Fibroblast of lung (primary cell): ENCODE measurements around the gene LDLRAD3. TPM values are rescaled to one million over a fixed set of nuclear protein-coding genes. Genes with fewer than 3 reads are reported as not detected.

Experiments used
- DNase-seq, 2 donors: peaks; one replicate each; pipeline versions ENCODE4 v3.0.0 to v3.0.0-alpha.2; 2010; ENCODE audit warnings: low read depth in 2 of 2
- H2AFZ ChIP-seq: 2 replicates; pipeline ENCODE4 v1.5.1; 2012; ENCODE audit warnings: low read length, control low read depth, inconsistent platforms
- H3K27ac ChIP-seq: 2 replicates; pipeline ENCODE4 v1.5.1; 2011; ENCODE audit warnings: low read length, control low read depth; ENCODE audit not compliant: insufficient read depth
- H3K27me3 ChIP-seq: 2 replicates; pipeline ENCODE4 v1.5.1; 2011; ENCODE audit warnings: mild to moderate bottlenecking, low read length; ENCODE audit not compliant: control insufficient read depth, insufficient read depth
- H3K36me3 ChIP-seq: 2 replicates; pipeline ENCODE4 v1.5.1; 2011; ENCODE audit warnings: low read length; ENCODE audit not compliant: control insufficient read depth, insufficient read depth
- H3K4me1 ChIP-seq: 2 replicates; pipeline ENCODE4 v1.5.1; 2011; ENCODE audit warnings: low read length; ENCODE audit not compliant: control insufficient read depth, insufficient read depth; ENCODE audit errors: extremely low read depth
- H3K4me2 ChIP-seq: 2 replicates; pipeline ENCODE4 v1.5.1; 2011; ENCODE audit warnings: low read length, control low read depth; ENCODE audit not compliant: insufficient read depth; ENCODE audit errors: extremely low read depth
- H3K4me3 ChIP-seq, 4 experiments: fragments of 200-600 bp in 1 of 4; sonication (generic) in 1 of 4; replicated peaks in 1 of 4; 2 replicates each; pipeline ENCODE4 v1.5.1; 2011 to 2016; ENCODE audit warnings: low read length in 4 of 4, low read depth in 3 of 4, mild to moderate bottlenecking in 3 of 4, control low read depth in 2 of 4, inconsistent platforms in 1 of 4, mixed read lengths in 1 of 4; ENCODE audit not compliant: insufficient read depth in 1 of 4; ENCODE audit errors: control extremely low read depth in 1 of 4
- H3K79me2 ChIP-seq: 2 replicates; pipeline ENCODE4 v1.5.1; 2012; ENCODE audit warnings: mild to moderate bottlenecking, low read length, inconsistent platforms; ENCODE audit not compliant: control insufficient read depth, insufficient read depth
- H3K9ac ChIP-seq: 2 replicates; pipeline ENCODE4 v1.5.1; 2011; ENCODE audit warnings: mild to moderate bottlenecking, low read length, control low read depth; ENCODE audit not compliant: insufficient read depth
- H3K9me3 ChIP-seq: 2 replicates; pipeline ENCODE4 v1.5.1; 2012; ENCODE audit warnings: low read depth, low read length; ENCODE audit not compliant: control insufficient read depth, insufficient read depth
- H4K20me1 ChIP-seq: 2 replicates; pipeline ENCODE4 v1.5.1; 2011; ENCODE audit warnings: low read length; ENCODE audit not compliant: control insufficient read depth, insufficient read depth; ENCODE audit errors: extremely low read depth
- CTCF ChIP-seq, 2 donors: IDR thresholded peaks in 1 of 2; conservative IDR thresholded peaks in 1 of 2; 1 replicate in 1 of 2; 2 replicates in 1 of 2; pipeline ENCODE4 v1.5.1; 2011 to 2012; ENCODE audit warnings: low read length in 2 of 2, control low read depth in 1 of 2, inconsistent platforms in 1 of 2, low read depth in 1 of 2, mild to moderate bottlenecking in 1 of 2
- EZH2 ChIP-seq: IDR thresholded peaks from 2 replicates; pipeline ENCODE4 v1.5.1; 2012; ENCODE audit warnings: low read length, control low read depth, mild to moderate bottlenecking; ENCODE audit errors: missing control alignments
- polyA plus RNA-seq, 2 donors: library from polyadenylated mRNA; depleted of rRNA in 1 of 2; stranded (reverse) in 1 of 2; unstranded in 1 of 2; fragments of >200 nt; gene quantifications; 2 replicates each; pipeline ENCODE4 v1.2.1, GENCODE V29; 2011 to 2012; ENCODE audit warnings: missing spikeins in 1 of 2
- total RNA-seq: library from RNA; depleted of rRNA; stranded (reverse); fragments of >200 nt; gene quantifications from 2 replicates; pipeline ENCODE4 v1.2.1, GENCODE V29; 2014

Gene LDLRAD3
- total and polyA plus RNA-seq, 2 donors (not counting 1 experiment from before 2014, with no cell fraction given): 3.8 to 7.8 TPM

DNA sequence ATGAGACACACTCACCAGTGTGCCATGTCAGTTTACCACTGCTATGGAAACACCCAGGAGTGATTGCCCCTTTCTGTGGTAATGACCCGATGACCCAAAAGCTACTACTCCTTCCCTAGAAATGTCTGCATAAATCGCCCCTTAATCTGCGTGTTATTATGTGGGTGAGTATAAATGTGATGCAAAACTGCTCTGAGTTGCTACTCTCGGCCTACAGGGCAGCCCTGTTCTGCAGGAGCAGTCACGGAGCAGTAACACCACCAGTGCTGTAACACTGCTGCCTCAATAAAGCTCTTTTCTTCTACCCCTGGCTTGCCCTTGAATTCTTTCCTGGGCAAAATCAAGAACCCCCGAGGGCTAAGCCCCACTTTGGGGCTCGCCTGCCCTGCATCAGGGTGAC lies 9.6 kb upstream of the LDLRAD3 start:
- DNase-seq: no peak
- H3K9ac ChIP-seq: no peak overlapping the region
- no peak for TF ChIP-seq EZH2
- TF ChIP-seq CTCF (conservative IDR thresholded peaks at IDR 0.05 in 1 of 2, IDR thresholded peaks at IDR 0.05 in 1 of 2; ENCODE audit: low read depth in 1 of 2, low read length in 2 of 2): no peak

DNA sequence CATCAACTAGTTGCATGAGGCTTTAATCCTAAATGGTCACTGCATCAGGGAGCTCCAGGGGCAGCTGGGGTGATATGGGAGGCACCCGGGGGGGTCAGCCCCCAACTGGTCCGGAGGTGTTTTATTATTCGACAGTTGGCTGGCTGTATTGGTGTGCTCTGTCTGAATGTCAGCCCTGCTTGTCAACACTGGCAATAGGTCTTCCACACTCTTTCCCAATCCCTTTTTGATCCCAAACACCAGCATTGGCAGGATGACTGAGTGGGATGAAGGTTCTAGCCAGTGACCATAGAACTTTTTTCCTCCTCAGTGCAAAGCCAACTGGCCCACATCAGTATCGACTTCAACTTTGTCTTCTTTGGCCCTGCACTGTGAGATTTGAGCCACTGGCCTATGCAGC lies 8.9 kb upstream of the LDLRAD3 start:
- Histone ChIP-seq H3K4me3 (no peak overlapping the region), H3K36me3 (no peaks in the 10 kb centered on the region), H3K9ac (no peak overlapping the region), H3K27me3 (no peaks in the 10 kb centered on the region), H3K9me3 (no peaks in the 10 kb centered on the region), H2AFZ (no peak overlapping the region), H3K4me1 (peaks cover 3% of the 10 kb centered on the region), H4K20me1 (no peaks in the 10 kb centered on the region), H3K27ac (no peak overlapping the region), H3K79me2 (no peaks in the 10 kb centered on the region), H3K4me2 (no peak overlapping the region)
- DNase-seq: no peak
- no peak for TF ChIP-seq EZH2
- no peak for TF ChIP-seq CTCF (conservative IDR thresholded peaks at IDR 0.05 in 1 of 2, IDR thresholded peaks at IDR 0.05 in 1 of 2; ENCODE audit: low read depth in 1 of 2, low read length in 2 of 2)

More for the DNA sequence above, 9.6 kb upstream of the LDLRAD3 start:
- Histone ChIP-seq H4K20me1 (no peaks in the 10 kb centered on the region), H3K27ac (no peak overlapping the region), H3K4me2 (no peak overlapping the region), H3K4me3 (no peak overlapping the region), H3K36me3 (no peaks in the 10 kb centered on the region), H3K27me3 (no peaks in the 10 kb centered on the region), H3K79me2 (no peaks in the 10 kb centered on the region), H2AFZ (no peak overlapping the region), H3K9me3 (no peaks in the 10 kb centered on the region), H3K4me1 (peaks cover 3% of the 10 kb centered on the region)

- no peaks in the 10 kb centered on the region for H3K9me3 ChIP-seq
- DNase-seq: no peak
- no peaks in the 10 kb centered on the region for H3K27me3 ChIP-seq
- no peaks in the 10 kb centered on the region for H4K20me1 ChIP-seq
- no peak overlapping the region for H3K27ac ChIP-seq
- H3K4me2 ChIP-seq: no peak overlapping the region
- H3K36me3 ChIP-seq: no peaks in the 10 kb centered on the region
- no peaks in the 10 kb centered on the region for H3K79me2 ChIP-seq
- TF ChIP-seq CTCF (conservative IDR thresholded peaks at IDR 0.05 in 1 of 2, IDR thresholded peaks at IDR 0.05 in 1 of 2; ENCODE audit: low read depth in 1 of 2, low read length in 2 of 2) (no peak), EZH2 (no peak)
- H2AFZ ChIP-seq: no peak overlapping the region
- no peak overlapping the region for H3K9ac ChIP-seq
- peaks cover 3% of the 10 kb centered on the region for H3K4me1 ChIP-seq
- no peak overlapping the region for H3K4me3 ChIP-seq
Observed at GRCh38 chr11:35935390-35935789, 8.5 kb upstream of the LDLRAD3 start.
